CD4-positive, alpha-beta T cell treated with Interleukin-15 for 1 hour (primary cell): ENCODE data around the gene MYT1.

ENCODE experiments used
- DNase-seq: peaks from one replicate; pipeline ENCODE4 v3.0.0-alpha.2; 2020

MYT1 gene

GRCh38 chr20:64254156-64254555, 89.9 kb downstream of the MYT1 start:
- DNase-seq: no peak

DNA sequence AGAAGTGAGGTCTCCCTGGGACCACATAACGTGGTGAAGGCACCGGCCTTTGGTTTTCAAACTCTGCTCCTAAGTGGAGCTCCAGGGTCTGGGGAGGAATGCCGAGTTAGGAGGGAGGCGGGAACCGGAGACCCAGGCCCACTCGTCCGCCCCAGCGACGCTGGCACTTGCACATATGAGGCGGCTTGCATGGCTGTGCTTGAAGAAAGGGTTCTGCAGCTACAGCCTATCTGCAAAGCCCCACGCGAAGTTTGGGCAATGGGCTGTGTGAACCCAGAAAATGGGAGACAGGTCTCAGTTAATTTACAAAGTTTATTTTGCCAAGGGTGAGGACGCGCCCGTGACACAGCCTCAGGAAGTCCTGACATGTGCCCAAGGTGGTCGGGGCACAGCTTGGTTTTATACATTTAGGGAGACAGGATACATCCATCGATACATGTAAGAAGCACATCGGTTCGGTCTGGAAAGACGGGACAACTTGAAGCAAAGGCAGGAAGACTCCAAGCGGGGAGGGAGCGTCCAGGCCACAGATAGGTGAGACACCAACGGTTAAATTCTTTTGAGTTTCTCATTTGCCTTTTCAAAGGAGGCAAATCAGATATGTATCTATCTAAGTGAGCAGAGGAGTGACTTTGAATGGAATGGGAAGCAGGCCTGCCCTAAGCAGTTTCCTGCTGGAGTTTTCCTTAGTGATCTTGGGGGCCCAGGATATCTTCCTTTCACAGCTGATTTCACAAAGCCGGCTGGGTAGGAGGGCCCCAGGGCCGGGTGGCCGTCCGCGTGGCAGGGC, 90.5 kb downstream of the MYT1 start:
- DNase-seq: no peak

- DNase-seq: peak; percentile 87
Measured at GRCh38 chr20:64255361-64256281, 91.4 kb downstream of the MYT1 start, which contains the start of gene PCMTD2. Gene PCMTD2 (plus strand): TSS chr20:64255748. CDS start chr20:64259966, 4,218 bp downstream.

DNA sequence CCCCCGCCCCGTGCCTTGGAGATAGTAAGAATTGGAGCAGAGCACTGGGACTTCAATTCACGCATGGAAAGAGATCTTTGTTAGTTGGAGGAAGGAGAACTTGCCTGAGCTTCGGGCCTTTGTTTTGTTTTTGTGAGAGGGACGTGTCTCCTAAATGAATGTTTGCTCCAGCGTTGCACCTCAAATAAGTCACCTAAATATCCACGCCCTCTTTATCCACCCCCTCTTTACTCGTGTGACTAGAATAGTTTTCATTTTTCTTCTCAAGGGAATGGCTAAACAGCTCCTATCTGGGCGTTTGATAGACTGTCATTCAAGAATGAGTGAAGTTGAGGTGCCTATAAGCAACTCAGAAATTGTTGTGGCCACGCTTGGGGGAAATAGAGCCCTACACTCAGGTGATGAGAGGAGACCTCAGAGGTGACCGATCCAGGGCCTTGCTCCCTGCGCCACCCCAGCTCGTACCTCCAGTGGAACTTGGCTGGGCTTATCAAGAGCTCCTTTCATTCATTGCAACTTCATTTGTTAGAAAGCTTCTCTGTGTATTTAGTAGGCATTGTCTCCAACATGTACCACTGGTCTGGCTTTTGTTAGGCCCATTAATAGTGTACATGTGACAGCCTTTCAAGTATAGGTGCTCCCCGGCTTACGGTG, 92.2 kb downstream of the MYT1 start:
- DNase-seq: no peak

DNA sequence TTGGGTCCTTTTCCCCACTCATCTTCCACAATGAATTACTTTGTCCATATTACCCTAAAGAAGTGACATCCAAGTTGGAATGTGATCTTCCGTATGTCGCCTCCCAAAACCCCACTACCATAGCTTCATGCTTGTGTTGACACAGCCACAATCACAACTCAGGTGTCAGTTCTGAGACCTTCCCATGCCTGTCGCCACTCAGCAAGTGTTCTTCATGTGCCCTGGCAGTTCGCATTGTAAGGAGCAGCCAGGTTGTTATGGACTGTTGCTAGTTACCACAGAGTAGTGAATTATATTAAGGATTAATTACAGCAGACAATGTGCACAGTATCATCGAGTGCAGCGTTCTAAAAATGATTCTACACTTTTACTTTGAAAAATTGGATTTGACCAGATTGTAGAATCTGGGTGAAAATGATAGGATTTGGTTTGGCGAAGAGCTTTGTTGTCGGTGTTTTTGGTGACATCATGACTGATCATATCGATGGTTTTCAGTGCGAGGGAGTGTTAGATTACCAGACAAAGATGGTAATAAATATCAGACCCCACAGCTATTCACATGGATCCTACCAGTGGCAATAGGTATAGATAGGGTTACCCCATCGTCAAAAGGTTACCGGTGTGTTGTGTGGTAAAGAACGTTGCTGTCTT, 93.0 kb downstream of the MYT1 start:
- DNase-seq: no peak

- no peak for DNase-seq
Measured at GRCh38 chr20:64258071-64258823, 94.0 kb downstream of the MYT1 start.

DNA sequence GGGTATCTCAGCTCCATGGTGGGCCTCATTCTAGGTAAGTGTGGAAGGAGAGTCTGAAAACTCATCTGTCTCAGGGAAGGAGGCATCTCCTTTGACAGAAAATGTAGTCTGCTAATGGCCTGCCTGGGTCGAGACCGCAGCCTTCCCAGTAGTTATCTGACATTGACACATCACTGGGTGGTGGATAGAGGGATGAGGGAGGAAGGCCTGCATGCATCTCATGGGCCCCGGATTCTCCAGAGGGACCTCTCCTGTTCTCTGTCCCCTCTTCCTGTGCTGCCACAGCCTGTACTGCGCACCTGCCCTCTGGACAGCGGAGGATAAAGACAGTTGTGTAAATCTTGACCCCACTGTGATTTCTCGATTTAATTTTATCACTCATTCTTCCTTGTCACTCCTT, 96.0 kb downstream of the MYT1 start:
- DNase-seq: no peak

DNA sequence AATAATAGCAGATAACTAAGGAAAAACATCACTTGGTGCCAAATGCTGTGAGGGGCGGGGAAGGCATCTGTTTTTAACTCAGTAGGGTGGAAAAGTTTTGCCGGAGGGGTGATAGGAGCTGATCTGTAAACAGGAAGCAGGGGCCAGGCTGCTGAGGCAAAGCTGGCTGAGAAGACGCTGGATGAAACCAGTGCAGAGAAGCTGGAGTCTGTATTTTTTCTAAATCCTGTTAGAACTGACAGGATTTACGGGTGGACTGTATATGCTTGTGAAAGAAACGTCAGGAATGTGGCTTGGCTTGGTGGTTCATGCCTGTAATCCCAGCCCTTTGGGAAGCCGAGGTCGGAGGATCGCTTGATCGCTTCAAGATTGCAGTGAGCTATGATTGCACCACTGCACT, 96.9 kb downstream of the MYT1 start:
- no peak for DNase-seq

- no peak for DNase-seq
Measured at GRCh38 chr20:64264091-64264490, 99.8 kb downstream of the MYT1 start.

DNA sequence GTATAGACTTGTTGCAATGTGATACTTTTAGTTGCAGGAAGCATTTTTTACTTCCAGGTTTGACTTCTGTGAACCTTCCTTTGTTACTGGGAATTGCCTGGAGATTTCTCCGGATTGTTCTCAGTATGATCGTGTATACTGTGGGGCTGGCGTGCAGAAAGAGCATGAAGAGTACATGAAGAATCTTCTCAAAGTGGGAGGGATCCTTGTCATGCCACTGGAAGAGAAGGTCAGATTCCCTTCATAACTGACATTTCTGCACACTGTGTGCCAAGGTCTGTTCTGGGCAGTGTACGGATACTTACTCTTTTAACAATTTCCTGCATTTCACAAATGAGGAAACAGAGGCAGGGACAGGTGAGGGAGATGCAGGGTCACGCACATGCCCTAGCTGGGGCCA, 100.9 kb downstream of the MYT1 start:
- no peak for DNase-seq

DNA sequence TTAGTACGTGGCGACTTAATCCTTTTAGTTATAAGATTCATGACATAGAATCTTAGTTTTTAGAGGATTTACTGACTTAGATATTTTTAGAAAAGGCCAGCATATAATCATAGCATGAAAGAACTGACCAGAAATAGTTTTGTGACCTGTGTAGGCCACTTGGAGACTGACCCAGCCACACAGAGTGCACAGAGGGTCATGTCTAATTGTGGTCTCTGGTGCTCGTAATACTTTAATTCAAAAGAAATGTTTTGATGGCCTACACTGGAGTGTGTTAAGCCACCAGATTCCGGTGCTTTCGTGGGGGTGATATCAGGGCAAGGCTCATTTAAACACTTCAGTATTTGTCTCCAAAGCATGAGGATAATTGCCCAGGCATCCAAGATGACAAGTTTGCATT, 102.7 kb downstream of the MYT1 start:
- no peak for DNase-seq

DNA sequence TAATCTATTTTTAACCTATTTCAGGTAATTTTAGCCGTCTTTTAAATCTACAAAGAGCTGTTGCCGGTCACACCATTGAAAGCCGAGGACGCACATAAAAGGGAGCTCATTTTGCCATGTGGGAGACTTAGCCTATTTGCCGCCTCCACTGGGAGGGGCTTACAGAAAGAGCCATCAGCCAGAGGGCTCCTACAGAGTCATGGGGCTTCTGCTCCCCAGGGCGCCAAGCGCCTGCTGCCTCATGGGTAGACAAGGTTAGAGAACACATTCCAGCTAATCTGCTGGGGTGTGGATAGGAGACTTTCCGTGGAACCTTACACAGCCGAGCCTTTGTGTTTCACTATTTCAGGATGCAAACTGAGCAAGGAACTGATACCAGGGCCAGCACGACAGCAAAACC, 103.9 kb downstream of the MYT1 start:
- DNase-seq: no peak

- DNase-seq: no peak
Measured at GRCh38 chr20:64269604-64270411, 105.6 kb downstream of the MYT1 start.

DNA sequence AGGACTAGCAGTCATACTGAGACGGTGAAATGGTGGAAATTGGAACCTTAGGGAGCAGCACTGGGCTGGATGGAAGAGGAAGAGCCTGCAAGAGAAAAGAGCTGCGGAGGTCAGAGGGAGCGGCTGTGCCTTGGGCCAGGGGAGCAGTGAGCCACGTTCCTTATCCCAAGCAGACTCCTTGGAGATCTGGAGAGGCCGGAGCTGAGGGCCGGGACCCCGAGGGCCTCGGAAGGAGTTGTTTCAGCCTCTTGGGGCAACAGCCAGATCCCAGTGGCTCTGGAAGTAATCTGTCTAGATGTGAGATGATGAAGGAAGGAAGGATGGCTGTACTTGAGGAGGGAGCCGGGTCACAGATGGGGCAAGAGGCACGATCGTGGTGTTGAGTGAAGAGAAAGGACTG, 107.4 kb downstream of the MYT1 start:
- no peak for DNase-seq

DNA sequence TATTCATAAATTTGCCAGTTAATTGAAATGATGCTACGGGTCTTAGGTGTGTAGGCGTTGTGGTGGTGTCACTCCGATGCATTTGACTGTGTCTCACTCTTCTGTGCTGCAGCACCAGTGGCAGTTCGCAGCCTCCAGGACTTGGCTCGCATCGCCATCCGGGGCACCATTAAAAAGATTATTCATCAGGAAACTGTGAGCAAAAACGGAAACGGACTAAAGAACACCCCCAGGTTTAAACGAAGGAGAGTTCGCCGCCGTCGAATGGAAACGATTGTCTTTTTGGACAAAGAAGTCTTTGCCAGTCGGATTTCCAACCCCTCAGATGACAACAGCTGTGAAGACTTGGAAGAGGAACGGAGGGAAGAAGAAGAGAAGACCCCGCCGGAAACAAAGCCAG, 108.9 kb downstream of the MYT1 start:
- no peak for DNase-seq

DNA sequence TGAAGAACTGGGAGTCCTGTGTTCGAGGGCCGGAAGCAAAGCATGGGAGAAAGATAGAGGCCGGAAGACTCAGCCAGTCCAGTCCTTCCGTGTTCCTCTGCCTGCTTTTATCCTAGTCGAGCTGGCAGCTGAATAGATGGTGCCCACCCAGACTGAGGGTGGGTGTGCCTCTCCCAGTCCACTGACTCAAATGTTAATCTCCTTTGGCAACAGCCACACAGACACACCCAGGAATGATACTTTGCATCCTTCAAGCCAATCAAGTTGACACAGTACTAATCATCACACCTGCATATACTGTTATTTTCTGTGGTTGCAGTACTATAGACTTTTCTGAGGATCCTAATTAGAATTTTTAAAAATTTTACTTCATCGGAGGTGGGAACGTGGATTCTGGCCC, 112.6 kb downstream of the MYT1 start:
- no peak for DNase-seq

DNA sequence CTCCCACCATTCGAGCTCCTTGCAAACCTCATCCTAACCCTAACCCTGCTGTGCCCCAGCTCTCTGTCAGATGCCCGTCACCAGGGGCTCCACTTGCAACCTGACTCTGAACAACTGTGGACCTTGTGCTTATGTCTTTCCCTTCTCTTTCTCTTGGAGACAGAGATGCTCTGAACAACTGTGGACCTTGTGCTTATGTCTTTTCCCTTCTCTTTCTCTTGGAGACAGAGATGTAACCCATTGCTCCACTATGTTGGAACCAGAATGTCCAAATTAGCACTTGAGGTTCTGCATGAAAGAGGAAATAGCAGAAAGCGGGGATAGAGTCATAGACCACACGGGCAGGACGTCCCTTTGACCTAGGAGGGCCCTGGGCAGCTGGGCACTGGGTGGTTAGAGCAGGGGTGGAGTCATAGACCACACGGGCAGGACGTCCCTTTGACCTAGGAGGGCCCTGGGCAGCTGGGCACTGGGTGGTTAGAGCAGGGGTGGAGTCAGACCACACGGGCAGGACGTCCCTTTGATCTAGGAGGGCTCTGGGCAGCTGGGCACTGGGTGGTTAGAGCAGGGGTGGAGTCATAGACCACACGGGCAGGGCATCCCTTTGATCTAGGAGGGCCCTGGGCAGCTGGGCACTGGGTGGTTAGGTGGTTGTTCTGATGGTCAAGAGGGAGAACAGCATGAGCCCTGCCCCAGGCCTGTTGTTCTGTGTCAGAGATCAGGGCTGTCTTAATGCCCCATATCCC, 113.5 kb downstream of the MYT1 start:
- no peak for DNase-seq

DNA sequence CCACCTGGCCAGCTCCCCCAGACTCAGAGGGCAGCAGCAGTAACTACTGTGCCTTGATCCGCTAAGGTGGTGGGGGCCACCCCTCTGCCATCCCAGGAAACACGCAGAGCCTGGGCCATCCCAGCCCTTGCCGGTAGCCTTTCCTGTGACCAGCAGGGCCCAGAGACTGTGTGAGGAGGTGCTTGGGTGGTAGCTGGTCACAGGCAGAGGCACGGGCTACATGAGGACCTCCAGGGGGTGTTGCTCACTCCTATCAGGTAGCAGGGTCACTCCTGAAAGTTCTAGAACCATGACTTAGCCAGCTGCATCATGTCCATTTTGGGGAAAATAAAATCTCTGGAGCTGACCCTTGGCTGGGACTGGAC, 114.0 kb downstream of the MYT1 start:
- no peak for DNase-seq

- no peak for DNase-seq
Measured at GRCh38 chr20:64279826-64280459, 115.7 kb downstream of the MYT1 start.

- DNase-seq: no peak
Measured at GRCh38 chr20:64280460-64280843, 116.2 kb downstream of the MYT1 start.
